ENCODE results near the gene NOL7. TPM values are rescaled to one million over a fixed set of nuclear protein-coding genes. Genes with fewer than 3 reads are reported as not detected.
A peak's percentile ranks its signal among the peaks of the same experiment; 100 is the strongest.

The NOL7 gene
- total RNA-seq, 2 experiments from 2014 or later, result 65.5 to 67.6 TPM

- peaks cover 48% of the 10 kb centered on the region for H3K36me3 ChIP-seq (ENCODE audit: insufficient read depth, low read length)
- DNase-seq (no peak), ATAC-seq (ENCODE audit: poor library complexity) (no peak)
- no peak overlapping the region for H3K4me3 ChIP-seq (ENCODE audit: low read length)
- H3K4me1 ChIP-seq (ENCODE audit: insufficient read depth, low read length), result peaks cover 3% of the 10 kb centered on the region
- H3K9me3 ChIP-seq (ENCODE audit: control insufficient read depth in 1 of 2, insufficient read depth in 1 of 2, low read length in 2 of 2), result no peaks in the 10 kb centered on the region
- H3K27me3 ChIP-seq (ENCODE audit: control insufficient read depth in 1 of 2, insufficient read depth in 2 of 2, low read length in 2 of 2), result no peaks in the 10 kb centered on the region
- CTCF ChIA-PET, result interaction anchor here (0.7 to 1.1 kb wide), 2 partner anchors 24 to 63 kb away, joined by 3 read pairs; no protein-coding TSS in a partner anchor
- no peaks in the 10 kb centered on the region for H3K27me3 Mint-ChIP-seq
- peaks cover 45% of the 10 kb centered on the region for H3K4me1 Mint-ChIP-seq (ENCODE audit: low read depth)
- H3K4me3 Mint-ChIP-seq, result no peak overlapping the region
- POLR2A ChIA-PET, result interaction anchor here (1.0 kb wide), 1 partner anchor 23 kb away, joined by 6 read pairs; no protein-coding TSS in a partner anchor
- no peak overlapping the region for H3K27ac ChIP-seq (ENCODE audit: low read depth in 1 of 2, low read length in 2 of 2)
- no peak for TF ChIP-seq CTCF (IDR thresholded peaks at IDR 0.05)
- intact Hi-C loops (cut with DNase I, micrococcal nuclease), result loop anchor here in 1 of 2 experiments (5.0 kb wide), 1 partner anchor 69 kb away; no protein-coding TSS in a partner anchor
- H3K36me3 Mint-ChIP-seq (ENCODE audit: low read depth), result peaks cover 85% of the 10 kb centered on the region
- no peaks in the 10 kb centered on the region for H3K9me3 Mint-ChIP-seq
- H3K27ac Mint-ChIP-seq, result peak overlapping the region; percentile 72
Measured at GRCh38 chr6:13638626-13639025, 23.5 kb downstream of the NOL7 start.

GRCh38 chr6:13641315-13641714, 26.2 kb downstream of the NOL7 start:
- Histone ChIP-seq H3K9me3 (ENCODE audit: control insufficient read depth in 1 of 2, insufficient read depth in 1 of 2, low read length in 2 of 2) (no peaks in the 10 kb centered on the region), H3K36me3 (ENCODE audit: insufficient read depth, low read length) (peaks cover 46% of the 10 kb centered on the region), H3K27ac (ENCODE audit: low read depth in 1 of 2, low read length in 2 of 2) (no peak overlapping the region), H3K27me3 (ENCODE audit: control insufficient read depth in 1 of 2, insufficient read depth in 2 of 2, low read length in 2 of 2) (no peaks in the 10 kb centered on the region), H3K4me3 (ENCODE audit: low read length) (no peak overlapping the region), H3K4me1 (ENCODE audit: insufficient read depth, low read length) (no peaks in the 10 kb centered on the region)
- Mint-ChIP-seq H3K36me3 (ENCODE audit: low read depth) (peaks cover 78% of the 10 kb centered on the region), H3K4me3 (no peak overlapping the region), H3K4me1 (ENCODE audit: low read depth) (peaks cover 39% of the 10 kb centered on the region), H3K9me3 (no peaks in the 10 kb centered on the region), H3K27ac (peak overlapping the region; percentile 55), H3K27me3 (no peaks in the 10 kb centered on the region)
- TF ChIP-seq CTCF (IDR thresholded peaks at IDR 0.05), result no peak
- ChIA-PET CTCF (interaction anchor here (1.4 to 1.6 kb wide), 2 partner anchors 10 to 16 kb away, joined by 4 read pairs; no protein-coding TSS in a partner anchor), POLR2A (interaction anchor here (0.5 to 0.6 kb wide), 2 partner anchors 26 to 1525 kb away, joined by 3 to 4 read pairs; partner anchors contain the start of gene NOL7)
- intact Hi-C loops (cut with DNase I, micrococcal nuclease), result loop anchor here in 1 of 2 experiments (5.0 kb wide), 1 partner anchor 41 kb away; no protein-coding TSS in a partner anchor
- DNase-seq, result no peak
- ATAC-seq (ENCODE audit: poor library complexity), result no peak

GRCh38 chr6:13643125-13643524, 28.0 kb downstream of the NOL7 start:
- TF ChIP-seq CTCF (IDR thresholded peaks at IDR 0.05), result no peak
- ChIA-PET POLR2A (no interaction called here), CTCF (interaction anchor here (1.1 to 1.6 kb wide), 2 partner anchors 11 to 68 kb away, joined by 3 to 4 read pairs; no protein-coding TSS in a partner anchor)
- H3K36me3 Mint-ChIP-seq (ENCODE audit: low read depth), result peaks cover 60% of the 10 kb centered on the region
- H3K27me3 ChIP-seq (ENCODE audit: control insufficient read depth in 1 of 2, insufficient read depth in 2 of 2, low read length in 2 of 2), result no peaks in the 10 kb centered on the region
- no peaks in the 10 kb centered on the region for H3K9me3 ChIP-seq (ENCODE audit: control insufficient read depth in 1 of 2, insufficient read depth in 1 of 2, low read length in 2 of 2)
- peaks cover 34% of the 10 kb centered on the region for H3K36me3 ChIP-seq (ENCODE audit: insufficient read depth, low read length)
- no peak overlapping the region for H3K27ac ChIP-seq (ENCODE audit: low read depth in 1 of 2, low read length in 2 of 2)
- no peak overlapping the region for H3K4me3 Mint-ChIP-seq
- no peaks in the 10 kb centered on the region for H3K27me3 Mint-ChIP-seq
- H3K4me3 ChIP-seq (ENCODE audit: low read length), result no peak overlapping the region
- ATAC-seq (ENCODE audit: poor library complexity) (no peak), DNase-seq (no peak)
- H3K4me1 Mint-ChIP-seq (ENCODE audit: low read depth), result peaks cover 26% of the 10 kb centered on the region
- H3K4me1 ChIP-seq (ENCODE audit: insufficient read depth, low read length), result no peaks in the 10 kb centered on the region
- peak overlapping the region; percentile 60 for H3K27ac Mint-ChIP-seq
- no peaks in the 10 kb centered on the region for H3K9me3 Mint-ChIP-seq
- intact Hi-C loops (cut with DNase I, micrococcal nuclease), result loop anchor here in 1 of 2 experiments (5.0 kb wide), 1 partner anchor 39 kb away; no protein-coding TSS in a partner anchor
